GM19240 (cell line): ENCODE measurements around the gene CD52.
A peak's percentile ranks its signal among the peaks of the same experiment; 100 is the strongest.
"Not testable (repeated sequence)": the region's sequence is repeated elsewhere in the genome, so short reads cannot be mapped to it uniquely, and the experiment has no call there.

Experiments used
- DNase-seq: peaks from one replicate; pipeline ENCODE4 v3.0.0; 2011; ENCODE audit warnings: low spot score; ENCODE audit not compliant: insufficient read length

Gene CD52

DNA sequence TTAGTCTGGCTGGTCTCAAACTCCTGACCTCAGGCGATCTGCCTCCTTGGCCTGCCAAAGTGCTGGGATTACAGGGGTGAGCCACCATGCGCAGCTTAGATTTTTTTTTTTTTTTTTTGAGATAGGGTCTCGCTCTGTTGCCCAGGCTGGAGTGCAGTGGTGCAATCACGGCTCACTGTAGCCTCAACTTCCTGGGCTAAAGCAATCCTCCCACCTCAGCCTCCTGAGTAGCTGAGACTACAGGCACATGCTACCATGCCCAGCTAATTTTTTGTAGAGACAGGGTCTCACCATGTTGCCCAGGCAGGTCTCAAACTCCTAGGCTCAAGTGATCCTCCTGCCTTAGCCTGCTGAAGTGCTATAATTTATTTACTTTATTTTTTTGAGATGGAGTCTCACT is 11.6 kb downstream of the CD52 start:
- not testable (repeated sequence) for DNase-seq

DNA sequence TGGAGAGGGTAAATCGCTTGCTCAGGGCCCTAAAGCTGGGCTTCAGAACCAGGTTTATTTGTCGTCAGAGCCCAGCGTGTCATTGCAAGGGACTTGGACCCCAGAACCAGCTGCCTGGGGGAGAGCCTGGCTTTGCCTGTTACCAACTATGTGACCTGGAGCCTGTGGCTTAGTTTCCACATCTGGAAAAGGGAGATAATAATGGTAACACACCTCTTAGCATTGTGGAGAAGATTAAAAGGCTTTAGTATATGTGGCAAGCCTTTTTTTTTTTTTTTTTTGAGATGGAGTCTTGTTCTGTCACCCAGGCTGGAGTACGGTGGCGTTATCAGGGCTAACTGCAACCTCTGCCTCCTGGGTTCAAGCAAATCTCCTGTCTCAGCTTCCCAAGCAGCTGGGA is 12.5 kb downstream of the CD52 start:
- DNase-seq: no peak

DNA sequence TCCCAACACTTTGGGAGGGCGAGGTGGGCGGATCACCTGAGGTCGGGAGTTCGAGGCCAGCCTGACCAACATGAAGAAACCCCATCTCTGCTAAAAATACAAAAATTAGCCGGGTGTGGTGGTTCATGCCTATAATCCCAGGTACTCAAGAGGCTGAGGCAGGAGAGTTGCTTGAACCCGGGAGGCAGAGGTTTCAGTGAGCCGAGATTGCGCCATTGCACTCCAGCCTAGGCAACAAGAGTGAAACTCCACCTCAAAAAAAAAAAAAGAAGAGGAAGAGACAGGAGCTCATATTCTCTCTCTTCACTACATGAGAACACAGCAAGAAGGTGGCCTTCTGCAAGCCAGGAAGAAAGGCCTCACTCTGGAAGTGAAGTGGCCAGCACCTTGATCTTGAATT is 15.6 kb downstream of the CD52 start:
- not testable (repeated sequence) for DNase-seq

DNA sequence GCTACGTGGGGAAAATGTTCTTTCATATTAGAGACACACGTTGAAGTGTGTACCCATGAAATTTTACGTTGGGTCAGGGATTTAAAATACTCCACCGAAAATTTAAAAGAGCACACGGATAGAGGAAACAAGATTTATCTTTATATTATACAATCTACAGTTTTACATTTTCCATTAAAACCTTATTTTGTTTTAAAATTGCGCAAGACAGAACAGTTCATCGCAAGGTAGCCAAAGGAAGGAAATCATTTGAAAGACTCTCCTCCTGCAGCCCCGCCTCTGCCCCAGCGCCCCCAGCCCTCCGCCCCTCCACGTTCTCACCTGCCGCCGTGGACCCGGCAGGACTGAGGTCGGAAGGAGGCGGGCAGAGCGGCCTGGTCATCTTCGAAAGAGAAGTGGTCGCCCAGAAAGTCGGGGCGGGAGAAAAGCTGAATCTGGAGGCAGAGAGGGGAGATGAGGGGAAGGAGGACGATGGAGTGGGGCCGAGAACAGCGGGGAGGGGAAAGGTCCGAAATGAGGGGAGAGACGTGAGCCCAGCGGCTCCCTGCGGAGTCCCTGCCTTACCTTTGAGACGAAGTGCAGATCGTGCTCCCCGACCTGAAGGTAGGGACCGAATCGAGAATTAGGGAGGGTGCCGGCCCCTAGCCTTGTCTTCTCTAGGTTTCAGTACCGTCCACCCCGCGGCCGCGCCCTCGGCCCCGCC is 18.2 kb downstream of the CD52 start:
- DNase-seq: no peak

DNA sequence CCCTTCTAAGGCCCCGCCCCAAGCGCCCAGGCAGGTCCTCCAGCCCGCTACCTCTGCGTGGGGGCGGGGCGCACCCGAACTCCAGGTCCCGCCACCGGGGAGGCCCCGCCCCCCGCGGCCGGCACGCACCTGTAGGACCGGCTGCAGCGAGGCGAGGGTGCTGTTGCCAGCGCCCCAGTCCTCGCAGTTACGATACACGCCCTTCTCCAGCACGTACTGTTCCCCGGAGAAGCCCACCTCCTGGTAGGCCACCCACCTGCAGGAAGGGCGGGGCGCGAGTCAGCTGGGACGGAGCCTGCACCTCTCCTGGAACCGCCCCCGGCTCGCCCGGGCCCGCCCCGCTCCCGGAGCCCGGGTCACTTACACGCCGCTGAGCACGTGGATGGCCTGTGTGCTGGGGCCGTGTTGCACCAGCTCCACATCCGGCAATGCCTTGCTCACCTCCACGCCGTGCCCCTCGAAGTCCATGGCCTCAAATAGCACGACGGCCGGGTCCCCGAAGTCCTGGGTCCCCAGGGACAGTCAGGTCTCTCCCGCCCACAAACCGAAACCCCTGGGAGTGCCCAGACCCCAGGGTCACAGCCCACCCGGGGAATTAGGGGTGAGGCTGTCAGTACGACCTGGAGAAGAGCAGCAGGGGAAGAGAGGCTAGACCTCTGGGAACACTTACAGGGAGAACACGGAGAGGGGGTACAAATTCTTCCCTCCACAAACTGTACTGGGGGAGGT is 18.9 kb downstream of the CD52 start:
- DNase-seq: peak; percentile 77

DNA sequence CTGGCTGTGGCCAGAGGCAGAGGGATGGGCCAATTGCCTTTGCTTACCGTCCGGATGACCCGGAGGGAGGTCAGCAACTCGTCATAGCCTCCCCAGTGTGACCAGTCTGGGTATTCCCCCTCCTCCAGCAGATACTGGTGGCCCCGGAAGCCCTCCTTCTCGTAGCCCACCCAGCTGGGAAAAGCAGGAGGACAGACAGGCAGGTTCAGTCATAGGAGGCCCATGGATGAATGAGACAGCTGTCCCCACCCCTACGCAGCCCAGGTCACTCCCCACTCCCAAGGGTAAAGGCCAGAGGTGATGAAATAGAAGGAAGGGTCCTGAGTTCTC is 19.4 kb downstream of the CD52 start:
- DNase-seq: no peak

DNA sequence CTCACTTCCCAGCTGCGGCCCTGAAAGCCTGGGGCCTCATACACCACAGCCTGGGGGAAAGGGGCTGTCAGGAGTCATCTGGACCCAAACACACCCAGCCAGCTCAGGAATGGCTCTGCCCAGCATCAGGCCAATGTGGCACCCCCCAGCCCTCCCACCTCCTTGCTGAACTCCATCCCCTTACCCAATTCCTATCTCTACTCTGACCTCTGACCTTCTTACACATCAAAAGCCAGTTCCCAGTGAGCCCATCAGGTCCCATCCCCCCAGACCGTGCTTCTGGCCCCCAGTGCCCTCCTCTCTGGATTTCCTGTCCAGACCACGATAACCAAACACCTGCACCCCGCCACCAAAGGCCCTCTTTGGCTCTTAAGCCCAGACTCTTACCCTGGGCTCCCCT is 19.9 kb downstream of the CD52 start:
- DNase-seq: no peak

DNA sequence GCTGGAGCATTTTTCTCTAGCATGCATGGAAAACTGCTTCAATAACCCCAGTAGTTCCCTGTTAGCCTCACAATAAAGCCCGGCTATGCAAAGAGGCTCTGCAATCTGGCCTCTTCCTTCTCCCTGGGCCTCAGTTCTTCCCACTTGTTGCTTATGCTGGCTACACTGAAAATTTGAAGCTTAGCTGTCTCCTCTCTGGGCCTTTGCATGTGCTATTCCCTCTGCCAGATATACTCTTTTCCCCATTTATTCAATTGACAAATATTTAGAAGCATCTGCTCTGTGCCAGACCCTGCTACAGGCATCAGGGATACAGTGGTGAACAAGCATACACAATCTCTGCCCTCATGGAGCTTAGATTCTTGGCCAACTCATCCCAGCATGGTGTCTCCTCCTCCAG is 20.9 kb downstream of the CD52 start:
- no peak for DNase-seq

DNA sequence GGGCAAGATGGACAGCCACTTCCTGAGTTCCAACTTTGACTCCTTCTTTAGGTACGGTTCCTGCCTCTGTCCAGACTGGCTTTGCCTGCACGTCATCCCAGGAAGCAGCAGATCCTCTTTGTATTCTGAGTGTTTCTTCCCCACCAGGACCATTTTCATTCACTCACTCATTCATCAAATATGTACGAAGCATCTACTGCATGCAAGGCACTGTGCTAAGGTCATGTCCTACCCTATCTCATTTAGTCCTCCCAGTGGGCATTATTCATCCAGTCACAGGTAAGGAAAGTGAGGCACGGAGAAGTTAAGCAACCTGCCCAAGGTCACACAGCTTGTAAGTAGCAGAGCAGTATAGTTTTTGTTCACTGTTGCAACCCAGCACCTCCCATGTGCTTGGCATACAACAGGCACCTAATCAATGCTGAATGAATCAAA is 22.3 kb downstream of the CD52 start:
- DNase-seq: no peak

DNA sequence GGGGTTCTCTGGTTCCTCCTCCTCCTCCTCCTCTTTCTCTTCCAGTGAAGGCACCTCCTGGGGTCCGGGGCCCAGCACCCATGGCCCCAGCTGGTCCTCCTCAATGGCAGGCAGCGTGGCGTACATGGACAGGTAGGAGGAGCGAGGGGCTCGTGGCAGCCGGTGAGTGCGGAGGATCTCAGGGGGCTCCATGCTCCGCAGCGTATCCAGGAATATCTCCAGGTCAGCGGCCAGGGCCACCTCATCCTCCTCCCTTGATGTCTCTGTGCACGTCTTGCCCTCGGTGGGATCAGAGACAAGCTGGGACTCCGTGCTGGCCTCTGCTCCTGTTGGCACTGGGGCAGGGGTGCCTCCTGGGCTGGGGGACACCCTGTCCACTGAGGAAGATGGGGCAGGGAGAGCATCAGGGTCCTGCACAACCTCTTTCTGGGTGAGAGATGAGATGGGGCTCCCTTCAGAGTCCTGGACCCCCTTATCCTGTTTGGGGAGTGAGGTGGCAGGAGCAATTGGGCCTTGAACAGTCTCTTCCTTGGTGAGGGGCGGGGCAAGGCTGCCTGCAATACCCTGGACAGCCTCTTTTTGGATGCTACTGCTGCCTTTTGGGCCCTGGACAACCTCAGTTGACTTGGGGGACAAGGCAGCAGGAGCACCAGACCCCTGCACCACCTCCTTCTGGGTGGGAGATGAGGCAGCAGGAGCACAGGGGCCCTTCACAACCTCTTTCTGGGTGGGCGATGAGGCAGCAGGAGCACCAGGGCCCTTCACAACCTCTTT is 26.6 kb downstream of the CD52 start:
- no peak for DNase-seq

DNA sequence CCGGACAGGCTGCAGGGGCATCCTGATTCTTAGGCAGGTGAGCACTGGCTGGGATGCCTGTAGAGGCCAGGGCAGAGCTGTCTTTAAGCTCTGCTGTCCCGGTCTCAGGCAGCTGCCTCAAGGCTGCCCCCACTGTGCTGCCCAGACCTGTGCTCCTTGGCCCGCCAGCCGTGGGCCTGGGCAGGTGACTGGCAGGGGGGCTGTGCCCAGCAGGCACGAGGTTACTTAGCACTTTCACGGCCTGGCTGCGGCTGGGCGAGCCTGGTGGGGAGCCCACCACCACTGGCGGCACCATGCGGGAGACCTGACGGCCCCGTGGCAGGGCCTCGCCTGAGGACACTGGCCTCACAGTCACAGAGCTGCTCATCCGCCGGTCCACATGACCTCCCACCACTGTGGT is 28.0 kb downstream of the CD52 start:
- DNase-seq: no peak

DNA sequence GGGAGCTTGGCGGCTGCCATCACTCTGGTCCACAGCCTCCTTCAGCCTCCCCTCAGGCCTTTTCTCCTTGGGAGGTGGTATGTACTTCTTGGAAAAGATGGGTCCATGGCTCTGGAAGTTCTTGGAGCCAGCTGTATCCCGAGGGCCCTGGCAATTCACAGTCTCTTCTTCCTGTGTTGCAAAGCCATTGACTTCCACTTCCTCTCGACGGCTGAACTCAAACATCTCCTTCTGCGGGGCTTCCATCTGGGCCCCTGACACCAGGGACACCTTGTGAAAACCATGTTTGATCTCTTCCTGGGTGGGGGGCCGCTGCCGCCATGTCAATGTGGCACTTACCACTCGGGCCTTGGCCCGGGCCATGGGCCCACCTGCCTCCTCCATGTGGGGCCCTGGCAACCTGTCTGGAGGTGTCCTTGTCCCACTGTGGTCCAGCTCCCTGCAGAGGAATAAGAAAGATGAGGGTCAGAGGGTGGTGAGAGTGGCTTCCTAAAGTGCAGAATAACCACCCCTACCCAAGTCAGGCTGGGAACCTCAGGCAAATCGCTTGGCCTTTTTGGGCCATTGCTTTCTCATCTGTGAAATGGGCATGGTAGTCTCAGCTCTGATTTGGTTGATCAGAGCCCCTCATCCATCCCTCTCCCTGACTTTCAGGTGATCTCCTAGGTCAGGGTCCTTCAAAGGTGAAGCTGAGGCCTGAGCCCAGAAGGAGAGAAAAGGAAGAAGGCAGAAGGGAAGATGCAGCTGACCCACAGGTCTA is 28.7 kb downstream of the CD52 start:
- no peak for DNase-seq

DNA sequence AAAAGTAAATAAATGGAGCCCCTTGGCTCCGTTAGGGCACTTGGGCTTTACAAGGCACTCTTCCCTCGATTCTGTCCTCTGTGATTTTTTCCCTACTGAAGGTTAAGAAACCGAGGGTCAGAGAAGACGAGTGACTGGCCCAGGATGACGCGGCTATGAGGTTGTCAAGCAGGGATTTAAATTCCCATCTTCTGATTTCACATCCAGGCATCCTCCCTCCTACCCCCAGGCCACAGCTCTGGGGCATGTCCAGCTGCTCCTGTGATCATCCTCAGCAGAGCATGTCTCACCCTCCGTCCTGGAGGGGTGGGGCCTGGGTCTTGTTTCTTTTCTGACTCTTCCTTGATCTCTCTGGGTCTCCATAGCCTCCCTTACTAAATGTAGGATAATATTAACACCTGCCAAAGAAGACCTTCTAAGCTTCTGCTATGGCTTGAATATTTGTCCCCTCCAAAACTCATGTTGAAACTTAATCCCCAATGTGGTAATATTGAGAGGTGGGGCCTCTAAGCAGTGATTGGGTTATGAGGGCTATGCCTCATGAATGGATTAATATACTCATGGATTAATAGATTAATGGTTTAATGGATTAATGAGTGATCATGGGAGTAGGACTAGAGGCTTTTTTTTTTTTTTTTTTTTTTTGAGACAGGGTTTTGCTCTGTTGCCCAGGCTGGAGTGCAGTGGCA is 31.6 kb downstream of the CD52 start:
- no peak for DNase-seq

DNA sequence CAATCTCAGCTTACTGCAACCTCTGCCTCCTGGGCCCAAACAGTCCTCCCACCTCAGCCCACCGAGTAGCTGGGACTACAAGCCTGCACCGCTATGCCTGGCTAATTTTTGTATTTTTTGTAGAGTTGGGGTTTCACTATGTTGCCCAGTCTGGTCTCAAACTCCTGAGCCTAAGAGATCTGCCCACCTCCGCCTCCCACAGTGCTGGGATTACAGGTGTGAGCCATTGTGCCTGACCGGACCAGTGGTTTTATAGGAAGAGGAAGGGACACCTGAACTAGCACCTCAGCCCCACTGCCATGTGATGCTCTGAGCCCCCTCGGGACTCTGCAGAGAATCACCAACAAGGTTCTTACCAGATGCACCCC is 32.1 kb downstream of the CD52 start:
- DNase-seq: no peak

DNA sequence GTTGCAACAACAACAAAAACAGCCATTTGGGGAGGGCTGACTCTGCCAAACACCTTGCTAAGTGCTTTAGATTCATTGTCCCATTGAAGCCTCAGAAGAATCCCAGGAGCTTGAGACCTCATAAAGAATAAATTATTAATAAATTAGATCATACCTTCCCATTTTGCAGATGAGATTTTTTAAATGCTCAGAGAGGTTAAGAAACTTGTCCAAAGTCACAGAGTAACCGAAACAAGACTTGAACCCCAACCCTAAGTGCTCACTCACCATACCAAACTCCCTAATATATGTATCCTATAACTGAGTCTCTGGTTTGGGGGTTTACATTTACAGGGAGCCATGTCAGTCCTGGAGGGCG is 32.6 kb downstream of the CD52 start:
- no peak for DNase-seq

DNA sequence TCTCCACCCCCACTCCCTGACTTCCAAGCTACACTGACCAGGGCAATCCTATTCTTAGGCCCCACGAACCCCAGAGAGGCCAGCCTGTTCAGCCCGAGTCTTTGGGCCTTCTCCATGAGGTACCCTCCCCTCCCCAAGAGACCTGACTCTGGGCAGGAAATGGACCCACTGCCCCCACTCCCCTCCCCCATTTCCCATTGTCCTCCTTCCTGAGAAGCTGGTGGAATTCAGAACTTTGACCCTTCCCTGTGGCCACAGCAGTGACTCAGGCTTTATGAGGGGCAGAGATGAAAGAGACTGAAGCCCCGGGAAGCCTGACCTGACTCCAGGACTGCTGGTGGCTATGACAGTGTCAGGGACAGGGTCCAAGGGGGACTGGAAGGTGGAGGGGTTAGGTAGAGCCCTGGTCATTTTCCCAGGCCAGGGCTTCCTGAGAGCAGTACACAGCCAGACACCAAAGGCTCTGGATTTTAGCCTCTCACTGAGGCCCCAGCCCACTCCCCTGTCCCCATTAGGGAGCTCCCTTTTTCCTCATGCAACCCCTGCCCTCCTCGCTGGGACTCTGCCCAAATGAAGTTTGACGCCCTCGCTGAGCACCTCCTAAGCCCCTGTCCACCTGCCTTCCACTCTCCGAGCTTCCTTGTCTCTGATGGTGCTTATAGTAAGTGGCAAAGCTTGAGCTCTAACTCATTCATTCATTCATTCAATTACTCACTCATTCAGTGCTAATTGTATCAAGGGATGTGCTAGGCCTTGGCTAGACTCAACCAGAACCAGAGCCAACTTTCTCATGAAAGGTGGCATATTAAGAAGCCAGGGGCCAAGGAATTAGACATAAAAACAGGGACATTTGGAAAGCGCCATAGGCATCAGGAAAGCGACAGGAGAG is 33.2 kb downstream of the CD52 start:
- no peak for DNase-seq

DNA sequence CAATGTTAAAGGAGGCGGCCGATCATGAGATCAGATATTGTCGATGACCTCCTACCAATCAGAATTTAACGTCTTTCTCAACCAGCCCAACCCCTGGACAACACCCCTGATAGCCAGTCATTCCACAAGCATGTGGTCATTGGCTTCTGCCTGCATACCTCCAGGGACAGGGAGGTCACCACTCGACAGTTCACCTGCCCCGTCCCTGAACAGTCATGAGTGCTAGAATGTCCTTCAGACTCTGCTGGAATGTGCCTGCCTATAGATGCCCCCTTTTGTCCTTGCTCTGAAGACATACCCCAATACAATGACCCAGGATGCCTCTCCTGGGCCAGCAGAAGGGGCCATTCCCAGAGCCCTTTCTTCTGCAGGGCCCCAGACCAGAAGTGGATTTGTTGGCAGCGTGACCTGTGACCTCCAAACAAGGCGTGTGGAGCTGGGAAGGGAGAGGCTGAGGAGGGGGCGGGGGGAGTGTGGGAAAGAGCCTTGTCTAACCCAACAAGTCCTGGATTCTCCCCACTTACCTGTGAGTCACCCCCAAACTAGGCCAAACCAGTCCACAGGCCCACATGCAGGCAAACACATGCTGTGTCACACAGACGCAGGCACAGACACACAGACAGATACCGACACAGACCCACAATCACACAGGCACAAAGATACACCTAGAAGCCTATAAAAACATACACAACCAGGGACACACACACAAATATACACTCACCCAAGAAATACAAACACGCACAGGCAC is 34.0 kb downstream of the CD52 start:
- no peak for DNase-seq

DNA sequence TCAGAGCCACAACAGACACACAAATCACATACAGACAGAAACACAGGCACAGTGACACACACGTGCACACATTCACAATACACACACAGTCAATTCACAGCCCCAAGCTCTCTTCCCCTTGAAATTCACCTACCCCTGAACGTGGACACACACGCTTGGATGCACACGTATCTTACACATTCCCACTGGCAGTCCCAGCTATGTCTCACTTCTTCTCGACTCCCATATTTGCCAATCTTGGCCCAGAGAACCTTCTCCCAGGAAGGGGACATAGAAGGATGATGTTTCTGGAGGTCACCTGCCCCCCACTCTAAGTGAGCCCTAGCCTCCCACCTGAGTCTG is 34.6 kb downstream of the CD52 start:
- DNase-seq: no peak

DNA sequence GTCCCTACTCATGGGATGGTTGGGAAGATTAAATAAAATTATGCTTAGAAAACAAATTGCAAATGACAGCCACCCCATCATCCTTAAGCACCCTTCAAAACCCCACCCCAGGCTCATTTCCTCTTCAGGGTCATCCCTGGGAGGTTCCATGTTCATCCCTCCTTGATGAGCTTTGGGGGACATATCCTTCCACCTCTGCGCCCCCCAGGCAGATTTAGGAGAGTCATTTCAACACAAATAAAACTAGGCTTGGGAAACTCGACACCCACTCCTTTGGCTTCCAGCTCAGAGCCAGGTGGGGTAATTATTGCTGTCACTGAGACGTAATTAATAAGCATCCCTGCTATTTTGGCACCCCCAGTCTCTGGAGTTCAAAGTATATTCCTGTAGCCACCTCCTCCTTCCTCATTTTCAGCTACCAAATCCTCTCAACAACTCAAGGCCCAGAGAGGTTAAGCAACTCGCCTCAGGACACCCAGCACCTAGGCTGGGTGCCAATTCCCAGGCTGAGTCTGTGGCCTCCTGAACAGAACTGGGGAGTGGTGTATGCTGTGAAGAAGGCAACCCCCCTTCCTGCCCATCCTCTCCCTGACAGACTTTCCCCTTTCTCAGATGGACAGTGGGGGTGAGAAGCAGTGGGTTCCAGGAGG is 35.6 kb downstream of the CD52 start:
- DNase-seq: no peak
